Immature natural killer cell (primary cell): ENCODE measurements around the gene SPSB2. TPM values are rescaled to one million over a fixed set of nuclear protein-coding genes. Genes with fewer than 3 reads are reported as not detected.

Experiments
- DNase-seq, 3 donors: peaks; one replicate each; pipeline ENCODE4 v3.0.0; 2022; ENCODE audit warnings: mixed read lengths in 1 of 3
- H3K27ac Mint-ChIP-seq, 6 donors: one replicate each; pipeline ENCODE4 v1.8.0; 2020; ENCODE audit warnings: mixed read lengths in 6 of 6, mild to moderate bottlenecking in 5 of 6, inconsistent platforms in 4 of 6, moderate library complexity in 3 of 6
- H3K27me3 Mint-ChIP-seq, 3 donors: one replicate each; pipeline ENCODE4 v1.8.0; 2020 to 2021; ENCODE audit warnings: low read depth in 3 of 3, mild to moderate bottlenecking in 3 of 3, mixed read lengths in 3 of 3, moderate library complexity in 3 of 3, inconsistent platforms in 1 of 3
- H3K36me3 Mint-ChIP-seq, 3 donors: one replicate each; pipeline ENCODE4 v1.8.0; 2020; ENCODE audit warnings: mixed read lengths in 3 of 3, inconsistent platforms in 2 of 3, mild to moderate bottlenecking in 2 of 3
- H3K4me1 Mint-ChIP-seq, 2 donors: one replicate each; pipeline ENCODE4 v1.8.0; 2020; ENCODE audit warnings: inconsistent platforms in 2 of 2, mild to moderate bottlenecking in 2 of 2, mixed read lengths in 2 of 2, moderate library complexity in 1 of 2
- H3K4me3 Mint-ChIP-seq, 5 donors: one replicate each; pipeline ENCODE4 v1.8.0; 2020; ENCODE audit warnings: mild to moderate bottlenecking in 5 of 5, mixed read lengths in 5 of 5, inconsistent platforms in 3 of 5, moderate library complexity in 3 of 5
- H3K9me3 Mint-ChIP-seq, 6 donors: one replicate each; pipeline ENCODE4 v1.8.0; 2020; ENCODE audit warnings: mild to moderate bottlenecking in 6 of 6, mixed read lengths in 6 of 6, inconsistent platforms in 4 of 6, moderate library complexity in 3 of 6
- polyA plus RNA-seq, 3 donors: library from polyadenylated mRNA; unstranded; fragments of 300-500 nt; fragmentation: Illumina TruSeq; gene quantifications; one replicate each; pipeline ENCODE4 v1.2.3, GENCODE V29; 2021

Gene SPSB2
- polyA plus RNA-seq, 3 donors from 2014 or later: 11.2 to 17.0 (median 11.4) TPM

DNA sequence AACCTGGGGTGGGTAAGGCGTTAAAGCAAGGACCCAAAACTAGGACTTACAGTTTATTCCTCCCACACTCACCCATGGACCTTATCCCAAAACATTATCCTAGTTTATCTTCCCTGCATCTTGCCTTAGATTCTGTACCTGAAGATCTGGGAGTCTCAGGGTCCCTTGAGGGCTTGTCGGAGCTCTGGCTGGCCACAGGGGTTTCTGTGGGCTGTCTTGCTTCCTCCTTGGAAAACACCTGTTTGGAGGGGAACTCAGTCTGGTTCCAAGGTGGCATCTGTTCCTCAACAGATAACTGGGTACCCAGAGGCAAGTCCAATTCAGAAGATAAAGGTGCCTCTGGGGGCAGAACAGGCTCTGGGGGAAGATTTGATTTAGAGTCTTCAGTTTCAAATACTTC is 23.7 kb downstream of the SPSB2 start:
- peaks cover 21 to 29% of the 10 kb centered on the region in 2 donors for H3K4me1 Mint-ChIP-seq
- H3K27me3 Mint-ChIP-seq: peaks cover 6 to 11% (median 10%) of the 10 kb centered on the region in 3 donors
- H3K27ac Mint-ChIP-seq: peak overlapping the region in 1 of 6 donors; percentile 17
- H3K4me3 Mint-ChIP-seq: peak overlapping the region in 2 of 5 donors; percentile 3 to 51
- H3K9me3 Mint-ChIP-seq: no peaks in the 10 kb centered on the region
- H3K36me3 Mint-ChIP-seq: no peaks in the 10 kb centered on the region
- DNase-seq: no peak

- Mint-ChIP-seq H3K36me3 (no peaks in the 10 kb centered on the region), H3K27me3 (peaks cover 6 to 11% (median 10%) of the 10 kb centered on the region in 3 donors), H3K4me1 (peaks cover 10 to 14% of the 10 kb centered on the region in 2 donors), H3K9me3 (no peaks in the 10 kb centered on the region), H3K27ac (peak overlapping the region in 1 of 6 donors; percentile 59), H3K4me3 (no peak overlapping the region)
- DNase-seq: no peak
These were observed 25.4 kb downstream of the SPSB2 start for GRCh38 chr12:6847676-6848075.

- no peak for DNase-seq
- Mint-ChIP-seq H3K4me3 (no peak overlapping the region), H3K4me1 (peaks cover 6 to 7% of the 10 kb centered on the region in 2 donors), H3K36me3 (no peaks in the 10 kb centered on the region), H3K9me3 (no peaks in the 10 kb centered on the region), H3K27me3 (peaks cover 5 to 10% (median 6%) of the 10 kb centered on the region in 3 donors), H3K27ac (no peak overlapping the region)
These were observed 26.7 kb downstream of the SPSB2 start for GRCh38 chr12:6846316-6846869.

DNA sequence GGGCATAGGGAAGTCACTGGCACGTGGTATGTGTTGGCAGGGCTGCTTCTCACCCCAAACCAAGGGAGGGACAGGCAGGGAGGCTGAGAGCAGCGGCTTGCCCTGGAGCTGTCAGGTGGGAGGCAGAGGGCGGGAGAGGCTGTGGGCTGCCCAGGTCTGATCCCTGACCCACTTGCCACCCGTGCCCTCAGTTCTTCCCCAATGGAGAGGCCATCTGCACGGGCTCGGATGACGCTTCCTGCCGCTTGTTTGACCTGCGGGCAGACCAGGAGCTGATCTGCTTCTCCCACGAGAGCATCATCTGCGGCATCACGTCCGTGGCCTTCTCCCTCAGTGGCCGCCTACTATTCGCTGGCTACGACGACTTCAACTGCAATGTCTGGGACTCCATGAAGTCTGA is 27.7 kb downstream of the SPSB2 start:
- DNase-seq: no peak
- H3K4me3 Mint-ChIP-seq: no peak overlapping the region
- peaks cover 0 to 5% (median under 1%) of the 10 kb centered on the region in 3 donors for H3K27me3 Mint-ChIP-seq
- H3K27ac Mint-ChIP-seq: no peak overlapping the region
- no peaks in the 10 kb centered on the region for H3K9me3 Mint-ChIP-seq
- no peaks in the 10 kb centered on the region for H3K36me3 Mint-ChIP-seq
- no peaks in the 10 kb centered on the region for H3K4me1 Mint-ChIP-seq

- Mint-ChIP-seq H3K4me3 (no peak overlapping the region), H3K9me3 (no peaks in the 10 kb centered on the region), H3K27me3 (peaks cover 0 to under 1% (median 0%) of the 10 kb centered on the region in 3 donors), H3K4me1 (no peaks in the 10 kb centered on the region), H3K27ac (no peak overlapping the region), H3K36me3 (no peaks in the 10 kb centered on the region)
- no peak for DNase-seq
These were observed 29.8 kb downstream of the SPSB2 start for GRCh38 chr12:6843118-6843902.

GRCh38 chr12:6842075-6842474 is 31.0 kb downstream of the SPSB2 start:
- no peak overlapping the region for H3K4me3 Mint-ChIP-seq
- DNase-seq: no peak
- H3K9me3 Mint-ChIP-seq: no peaks in the 10 kb centered on the region
- H3K27me3 Mint-ChIP-seq: peaks cover 0 to 3% (median 0%) of the 10 kb centered on the region in 3 donors
- H3K27ac Mint-ChIP-seq: no peak overlapping the region
- no peaks in the 10 kb centered on the region for H3K36me3 Mint-ChIP-seq
- H3K4me1 Mint-ChIP-seq: no peaks in the 10 kb centered on the region

DNA sequence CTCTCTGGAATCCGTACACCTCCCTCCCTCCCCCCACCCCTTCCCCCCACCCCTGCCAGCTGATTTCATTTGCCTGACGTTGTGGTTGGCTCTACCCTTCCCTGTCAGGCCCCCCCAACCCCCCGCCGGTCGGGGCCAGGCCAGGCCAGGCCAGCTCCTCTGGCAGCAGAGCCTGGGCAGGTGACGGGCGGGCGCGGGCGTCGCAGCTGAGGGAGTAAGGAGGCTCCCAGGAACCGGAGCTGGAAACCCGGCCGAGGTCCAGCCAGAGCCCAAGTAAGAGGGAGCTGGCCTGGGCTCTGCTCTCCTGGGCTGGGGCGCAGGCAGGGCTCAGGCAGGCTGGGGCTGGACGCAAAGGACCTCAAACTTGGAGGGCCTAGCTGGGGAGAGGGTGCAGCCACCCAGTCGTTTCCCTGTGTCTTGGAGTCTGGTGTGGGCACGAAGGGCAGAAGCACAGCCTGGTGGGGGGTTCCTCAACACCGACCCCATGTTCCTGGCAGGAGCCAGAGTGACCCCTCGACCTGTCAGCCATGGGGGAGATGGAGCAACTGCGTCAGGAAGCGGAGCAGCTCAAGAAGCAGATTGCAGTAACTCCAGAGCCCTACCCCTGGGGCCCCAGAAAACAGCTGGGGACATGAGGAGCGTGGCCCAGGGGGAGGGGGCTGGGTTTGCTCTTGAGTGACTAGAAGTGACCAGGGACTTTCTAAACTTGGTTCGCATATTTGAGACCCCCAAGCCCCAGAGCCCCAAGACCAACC is 32.2 kb downstream of the SPSB2 start, which contains the start of gene GNB3:
GNB3 (plus strand) TSS at position 165 of the 755 bp plus-strand sequence; CDS start at position 528, 363 bp downstream.
- Mint-ChIP-seq H3K4me1 (no peaks in the 10 kb centered on the region), H3K4me3 (no peak within 1 kb of the TSS), H3K36me3 (no peaks in the 10 kb centered on the region), H3K27me3 (peaks cover 0 to 3% (median 0%) of the 10 kb centered on the region in 3 donors), H3K9me3 (no peaks in the 10 kb centered on the region), H3K27ac (no peak within 1 kb of the TSS)
- no peak for DNase-seq

- Mint-ChIP-seq H3K4me3 (no peak overlapping the region), H3K4me1 (peaks cover 0 to 2% of the 10 kb centered on the region in 2 donors), H3K36me3 (no peaks in the 10 kb centered on the region), H3K27ac (no peak overlapping the region), H3K27me3 (peaks cover 0 to 3% (median 0%) of the 10 kb centered on the region in 3 donors), H3K9me3 (no peaks in the 10 kb centered on the region)
- DNase-seq: no peak
These were observed 32.8 kb downstream of the SPSB2 start for GRCh38 chr12:6840330-6840729.

- Mint-ChIP-seq H3K27me3 (peaks cover 0 to 3% (median 1%) of the 10 kb centered on the region in 3 donors), H3K36me3 (no peaks in the 10 kb centered on the region), H3K4me1 (peaks cover 0 to 2% of the 10 kb centered on the region in 2 donors), H3K9me3 (no peaks in the 10 kb centered on the region), H3K4me3 (no peak overlapping the region), H3K27ac (no peak overlapping the region)
- DNase-seq: no peak
These were observed 33.5 kb downstream of the SPSB2 start for GRCh38 chr12:6839482-6840201.

GRCh38 chr12:6838854-6839253 is 34.2 kb downstream of the SPSB2 start:
- Mint-ChIP-seq H3K36me3 (no peaks in the 10 kb centered on the region), H3K9me3 (no peaks in the 10 kb centered on the region), H3K4me3 (no peak overlapping the region), H3K27ac (no peak overlapping the region), H3K27me3 (peaks cover 0 to 5% (median 3%) of the 10 kb centered on the region in 3 donors), H3K4me1 (peaks cover 0 to 2% of the 10 kb centered on the region in 2 donors)
- no peak for DNase-seq

DNA sequence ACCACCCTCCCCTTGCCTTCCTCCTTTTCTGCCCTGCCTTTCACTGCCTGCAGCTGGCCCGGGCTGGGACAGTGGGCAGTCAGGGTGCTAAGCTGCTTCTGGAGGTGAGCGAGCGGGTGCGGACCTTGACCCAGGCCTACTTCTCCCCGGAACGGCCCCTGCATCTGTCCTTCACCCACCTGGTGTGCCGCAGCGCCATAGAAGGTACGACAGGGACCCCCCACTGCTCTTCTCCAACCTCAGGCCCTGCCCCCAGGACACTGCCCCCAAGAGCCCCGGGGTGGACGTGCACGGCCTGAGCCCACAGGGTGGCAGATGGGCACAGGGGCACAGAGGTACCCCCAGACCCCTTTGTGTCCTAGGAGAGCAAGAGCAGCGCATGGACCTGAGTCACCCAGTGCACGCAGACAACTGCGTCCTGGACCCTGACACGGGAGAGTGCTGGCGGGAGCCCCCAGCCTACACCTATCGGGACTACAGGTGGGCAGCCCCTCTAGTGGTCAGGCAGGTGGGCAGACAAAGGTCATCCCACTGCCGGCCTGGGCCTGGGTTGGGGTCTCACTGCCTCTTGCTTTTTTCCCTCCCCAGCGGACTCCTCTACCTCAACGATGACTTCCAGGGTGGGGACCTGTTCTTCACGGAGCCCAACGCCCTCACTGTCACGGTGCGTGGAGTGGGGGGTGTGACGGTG is 35.6 kb downstream of the SPSB2 start:
- Mint-ChIP-seq H3K9me3 (no peaks in the 10 kb centered on the region), H3K4me3 (no peak overlapping the region), H3K27ac (no peak overlapping the region)

DNA sequence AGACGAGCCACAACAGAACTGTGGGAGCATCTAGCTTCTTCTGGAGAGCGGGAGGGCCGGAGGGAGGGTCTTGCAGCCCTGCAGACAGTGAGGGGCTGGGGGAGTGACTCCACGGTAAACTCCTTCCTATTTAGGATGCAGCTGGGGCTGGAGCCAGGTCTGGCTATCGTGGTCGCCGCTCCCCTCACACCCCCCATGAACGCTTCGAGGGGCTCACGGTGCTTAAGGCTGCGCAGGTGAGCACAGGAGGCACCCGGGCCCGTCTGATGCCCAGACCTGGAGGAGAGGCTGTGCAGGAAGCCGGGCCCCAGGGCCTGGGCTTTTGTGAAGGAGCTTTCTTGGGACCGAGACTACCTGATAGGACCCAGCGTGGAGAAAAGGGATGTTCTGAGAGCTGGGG is 36.3 kb downstream of the SPSB2 start:
- H3K27me3 Mint-ChIP-seq: peaks cover 0 to 5% (median 5%) of the 10 kb centered on the region in 3 donors
- no peaks in the 10 kb centered on the region for H3K36me3 Mint-ChIP-seq
- H3K4me3 Mint-ChIP-seq: peak overlapping the region in 1 of 5 donors; percentile 12
- H3K9me3 Mint-ChIP-seq: no peaks in the 10 kb centered on the region
- H3K27ac Mint-ChIP-seq: no peak overlapping the region
- DNase-seq: no peak
- peaks cover 0 to 2% of the 10 kb centered on the region in 2 donors for H3K4me1 Mint-ChIP-seq

More for the DNA sequence above, 35.6 kb downstream of the SPSB2 start:
- Mint-ChIP-seq H3K4me1 (peaks cover 0 to 2% of the 10 kb centered on the region in 2 donors), H3K27me3 (peaks cover 0 to 5% (median 3%) of the 10 kb centered on the region in 3 donors), H3K36me3 (no peaks in the 10 kb centered on the region)
- no peak for DNase-seq

DNA sequence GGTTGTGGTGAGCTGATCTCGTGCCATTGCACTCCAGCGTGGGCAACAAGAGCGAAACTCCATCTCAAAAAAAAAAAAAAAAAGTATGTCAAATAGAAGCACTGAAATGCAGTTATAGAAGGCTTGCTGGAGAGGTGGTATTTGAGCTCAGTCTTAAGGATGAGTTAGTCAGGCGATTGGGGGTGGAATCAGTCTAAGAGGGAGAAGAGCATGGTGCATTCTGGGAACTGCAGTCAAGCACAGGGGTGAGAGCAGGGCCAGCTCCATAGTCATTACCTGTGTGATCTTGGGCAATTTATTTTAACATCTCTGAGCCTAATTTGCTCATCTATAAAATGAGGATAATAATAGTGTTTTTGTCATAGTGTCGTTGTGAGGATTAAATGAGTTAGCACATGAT is 38.2 kb downstream of the SPSB2 start:
- Mint-ChIP-seq H3K27me3 (peaks cover 4 to 17% (median 7%) of the 10 kb centered on the region in 3 donors), H3K27ac (no peak overlapping the region), H3K36me3 (no peaks in the 10 kb centered on the region), H3K4me3 (no peak overlapping the region), H3K9me3 (no peaks in the 10 kb centered on the region), H3K4me1 (peaks cover 0 to 2% of the 10 kb centered on the region in 2 donors)
- no peak for DNase-seq
